ENCODE measurements around the gene ARL4D.

DNA sequence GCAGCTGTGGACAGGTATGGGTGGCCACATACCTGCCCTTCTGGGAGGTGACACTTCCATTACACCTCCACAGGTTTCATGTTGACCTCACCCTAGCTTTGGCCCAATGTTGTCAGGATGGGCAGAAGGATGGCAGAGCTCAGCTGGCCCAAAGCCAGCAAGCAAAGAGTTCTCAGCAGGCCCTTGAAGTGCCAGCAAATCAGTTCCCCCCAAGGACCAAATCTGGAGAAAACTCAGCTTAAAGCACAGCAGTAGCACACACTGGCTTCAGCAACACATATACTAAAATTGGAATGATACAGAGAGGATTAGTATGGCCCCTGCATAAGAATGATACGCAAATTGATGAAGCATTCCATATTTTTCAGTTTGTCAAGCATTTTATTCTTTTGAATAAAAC, 13.4 kb downstream of the ARL4D start:
- TF ChIP-seq, protein P1, sequence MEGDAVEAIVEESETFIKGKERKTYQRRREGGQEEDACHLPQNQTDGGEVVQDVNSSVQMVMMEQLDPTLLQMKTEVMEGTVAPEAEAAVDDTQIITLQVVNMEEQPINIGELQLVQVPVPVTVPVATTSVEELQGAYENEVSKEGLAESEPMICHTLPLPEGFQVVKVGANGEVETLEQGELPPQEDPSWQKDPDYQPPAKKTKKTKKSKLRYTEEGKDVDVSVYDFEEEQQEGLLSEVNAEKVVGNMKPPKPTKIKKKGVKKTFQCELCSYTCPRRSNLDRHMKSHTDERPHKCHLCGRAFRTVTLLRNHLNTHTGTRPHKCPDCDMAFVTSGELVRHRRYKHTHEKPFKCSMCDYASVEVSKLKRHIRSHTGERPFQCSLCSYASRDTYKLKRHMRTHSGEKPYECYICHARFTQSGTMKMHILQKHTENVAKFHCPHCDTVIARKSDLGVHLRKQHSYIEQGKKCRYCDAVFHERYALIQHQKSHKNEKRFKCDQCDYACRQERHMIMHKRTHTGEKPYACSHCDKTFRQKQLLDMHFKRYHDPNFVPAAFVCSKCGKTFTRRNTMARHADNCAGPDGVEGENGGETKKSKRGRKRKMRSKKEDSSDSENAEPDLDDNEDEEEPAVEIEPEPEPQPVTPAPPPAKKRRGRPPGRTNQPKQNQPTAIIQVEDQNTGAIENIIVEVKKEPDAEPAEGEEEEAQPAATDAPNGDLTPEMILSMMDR (IDR thresholded peaks at IDR 0.05; ENCODE audit: insufficient read depth, low read depth, low read length) = no peak
- no peak for TF ChIP-seq EZH2 (IDR thresholded peaks at IDR 0.05; ENCODE audit: insufficient read depth, low read length)
